GM13977 (cell line): ENCODE measurements around the gene EGFL7.

Experiments used
- DNase-seq: peaks from one replicate; pipeline ENCODE4 v3.0.0; 2012; ENCODE audit warnings: low spot score
- in situ Hi-C: fragments of 300-500 bp; cut with MboI; formaldehyde crosslinking; loops from one replicate; pipeline ENCODE4 v1.12.0; 2022; ENCODE audit warnings: low sequenced_read_pairs, low pct_unique_long_range_greater_than_20kb, mixed read lengths, inconsistent platforms; ENCODE audit not compliant: unreplicated experiment
- TF ChIP-seq, protein P1 (sequence below): IDR thresholded peaks from 2 replicates; pipeline ENCODE4 v1.5.1; 2012; ENCODE audit warnings: mild to moderate bottlenecking, control low read depth; ENCODE audit not compliant: insufficient read depth; ENCODE audit errors: extremely low read depth, missing control alignments

EGFL7 gene

GRCh38 chr9:136657974-136658848, 4.5 kb upstream of the EGFL7 start:
- DNase-seq: no peak
- in situ Hi-C loops: no loop called here
- TF ChIP-seq, protein P1, sequence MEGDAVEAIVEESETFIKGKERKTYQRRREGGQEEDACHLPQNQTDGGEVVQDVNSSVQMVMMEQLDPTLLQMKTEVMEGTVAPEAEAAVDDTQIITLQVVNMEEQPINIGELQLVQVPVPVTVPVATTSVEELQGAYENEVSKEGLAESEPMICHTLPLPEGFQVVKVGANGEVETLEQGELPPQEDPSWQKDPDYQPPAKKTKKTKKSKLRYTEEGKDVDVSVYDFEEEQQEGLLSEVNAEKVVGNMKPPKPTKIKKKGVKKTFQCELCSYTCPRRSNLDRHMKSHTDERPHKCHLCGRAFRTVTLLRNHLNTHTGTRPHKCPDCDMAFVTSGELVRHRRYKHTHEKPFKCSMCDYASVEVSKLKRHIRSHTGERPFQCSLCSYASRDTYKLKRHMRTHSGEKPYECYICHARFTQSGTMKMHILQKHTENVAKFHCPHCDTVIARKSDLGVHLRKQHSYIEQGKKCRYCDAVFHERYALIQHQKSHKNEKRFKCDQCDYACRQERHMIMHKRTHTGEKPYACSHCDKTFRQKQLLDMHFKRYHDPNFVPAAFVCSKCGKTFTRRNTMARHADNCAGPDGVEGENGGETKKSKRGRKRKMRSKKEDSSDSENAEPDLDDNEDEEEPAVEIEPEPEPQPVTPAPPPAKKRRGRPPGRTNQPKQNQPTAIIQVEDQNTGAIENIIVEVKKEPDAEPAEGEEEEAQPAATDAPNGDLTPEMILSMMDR: no peak

DNA sequence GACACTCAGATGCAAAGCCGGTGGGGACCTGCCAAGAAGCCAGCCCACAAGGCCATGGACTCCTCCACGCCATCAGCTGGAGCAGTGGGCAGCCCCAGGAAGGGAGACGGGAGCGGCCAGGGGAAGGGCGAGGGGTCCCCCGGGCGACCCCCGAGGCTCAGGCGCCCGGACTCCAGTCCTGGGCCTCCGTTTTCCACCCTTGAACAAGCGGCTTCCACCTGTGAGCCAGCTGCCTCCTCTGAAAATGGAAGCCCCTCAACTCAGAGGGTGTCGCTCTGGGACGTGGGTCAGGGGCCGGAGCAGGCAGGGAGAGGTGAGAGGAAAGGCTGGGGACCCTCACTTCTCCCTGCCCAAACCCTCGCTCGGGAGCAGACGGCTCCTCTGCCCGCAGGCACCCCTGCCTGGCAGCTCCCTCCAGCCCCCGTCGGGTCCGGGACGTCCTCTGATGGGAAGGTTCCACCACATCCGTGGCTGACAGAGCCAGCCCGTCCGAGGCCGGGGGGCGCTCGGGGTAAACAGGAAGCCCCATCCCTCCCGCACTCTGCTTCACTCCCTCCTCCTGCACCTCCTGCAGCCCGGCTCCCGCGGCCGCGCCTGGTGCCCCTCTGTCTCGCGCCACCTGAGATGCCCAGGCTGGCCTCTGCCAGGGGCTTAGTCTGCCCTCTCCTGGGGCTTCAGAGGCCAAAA, 3.7 kb upstream of the EGFL7 start:
- TF ChIP-seq, protein P1: no peak
- no peak for DNase-seq
- in situ Hi-C loops: no loop called here

DNA sequence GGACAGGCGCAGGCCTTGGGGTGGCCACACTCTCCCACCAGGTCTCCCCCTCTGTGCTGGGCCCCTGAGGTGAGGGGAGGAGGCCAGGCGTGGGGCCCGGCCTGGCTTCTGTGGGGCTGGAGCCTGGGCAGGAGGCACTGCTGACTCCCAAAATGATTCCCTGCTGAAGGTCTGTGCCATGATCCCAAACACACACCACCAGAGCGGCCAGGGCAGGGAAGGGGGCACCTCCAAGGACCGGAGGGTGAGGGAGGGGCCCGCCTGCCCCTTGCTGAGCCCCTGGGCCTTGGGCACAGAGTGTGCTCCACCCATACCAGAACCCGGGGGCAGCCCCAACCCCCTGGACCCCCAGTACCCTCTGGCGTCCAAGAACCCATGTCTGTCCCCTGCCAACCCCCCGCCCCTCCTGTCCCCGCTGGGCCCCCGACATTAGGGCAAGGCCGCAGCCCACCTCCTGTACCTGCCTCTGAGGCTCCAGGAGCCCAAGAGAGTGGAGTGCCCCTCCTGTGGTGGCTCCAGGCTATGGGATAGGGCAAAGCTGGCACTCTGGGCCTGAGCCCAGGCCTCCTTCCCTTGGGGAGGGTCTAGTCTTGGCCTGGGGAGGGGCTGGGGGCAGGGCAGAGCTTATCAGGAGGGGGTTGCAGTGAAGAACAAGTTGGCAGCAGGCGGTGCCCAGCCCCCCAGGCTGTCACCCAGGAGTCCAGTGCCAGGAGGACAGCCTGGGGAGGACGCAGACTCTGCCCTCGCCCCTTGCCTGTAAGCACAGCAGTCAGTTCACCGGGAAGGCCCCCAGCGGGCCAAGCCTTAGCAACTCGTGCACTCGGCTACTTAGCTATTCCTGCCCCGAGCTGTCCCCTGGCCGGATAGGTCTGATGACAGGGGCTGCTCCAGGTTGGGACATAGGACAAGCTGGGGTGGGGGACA, 2.6 kb upstream of the EGFL7 start:
- DNase-seq: no peak
- in situ Hi-C loops: no loop called here
- TF ChIP-seq, protein P1: no peak

GRCh38 chr9:136660971-136661550, 1.7 kb upstream of the EGFL7 start:
- in situ Hi-C loops: no loop called here
- DNase-seq: no peak
- TF ChIP-seq, protein P1: no peak

DNA sequence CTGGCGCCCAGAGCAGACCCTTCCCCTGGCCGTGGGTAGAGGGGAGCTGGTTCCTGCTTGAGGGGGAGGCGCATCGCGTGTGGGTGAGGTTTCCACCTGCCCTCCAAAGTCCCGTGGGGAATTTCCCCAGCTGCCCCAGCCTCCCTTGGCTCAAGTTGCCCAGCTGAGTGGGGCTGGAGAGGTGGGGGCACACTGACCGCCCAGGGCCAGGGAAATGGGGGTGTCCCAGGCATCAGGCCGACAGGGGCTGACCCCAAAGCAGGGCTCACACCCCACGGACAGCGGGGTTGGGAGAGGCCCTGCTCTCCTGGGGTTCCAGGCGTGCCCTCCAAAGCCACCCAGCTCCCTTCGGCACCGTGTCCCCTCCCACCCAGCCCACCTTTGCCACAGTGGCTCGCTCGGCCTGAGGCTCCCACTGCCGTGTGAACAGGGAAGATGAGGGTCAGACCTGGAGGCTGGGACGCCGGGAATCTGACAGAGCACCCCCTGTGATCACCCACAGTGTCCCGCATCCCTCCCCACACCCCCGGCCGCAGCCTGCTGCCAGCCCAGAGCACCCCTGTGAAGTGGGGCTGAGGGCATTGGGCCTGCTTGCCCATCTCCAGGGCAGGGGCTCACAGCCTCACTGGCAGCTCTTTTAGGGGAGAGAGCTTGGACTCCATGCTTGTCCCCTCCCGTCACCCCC, 933 bp upstream of the EGFL7 start:
- no peak for DNase-seq
- TF ChIP-seq, protein P1: no peak
- in situ Hi-C loops: no loop called here
